Ammon's horn (tissue), 1 donor: ENCODE measurements around the gene SFRP2.

Experiments
- DNase-seq: peaks from one replicate; pipeline ENCODE4 v3.0.0-alpha.2; 2016; ENCODE audit warnings: low spot score

The SFRP2 gene

GRCh38 chr4:153773236-153773690 is 15.6 kb downstream of the SFRP2 start:
- no peak for DNase-seq

DNA sequence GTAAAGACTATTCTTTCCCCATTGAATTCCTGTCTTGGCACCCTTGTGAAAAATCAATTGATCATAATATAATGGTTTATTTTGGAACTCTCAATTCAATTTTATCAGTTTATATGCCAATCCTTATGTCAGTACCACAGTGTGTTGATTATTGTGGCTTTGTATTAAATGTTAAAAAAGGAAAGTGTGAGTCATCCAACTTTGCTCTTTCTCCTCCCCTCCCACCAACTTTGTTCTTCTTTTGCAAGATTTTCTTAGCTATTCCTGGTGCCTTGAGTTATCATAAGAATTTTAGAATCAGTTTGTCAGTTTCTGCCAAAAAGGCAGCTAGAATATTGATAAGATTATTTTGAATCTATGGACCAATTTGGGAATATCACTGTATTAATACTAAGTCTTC is 17.8 kb downstream of the SFRP2 start:
- DNase-seq = no peak

GRCh38 chr4:153766758-153767157 is 22.1 kb downstream of the SFRP2 start:
- no peak for DNase-seq

DNA sequence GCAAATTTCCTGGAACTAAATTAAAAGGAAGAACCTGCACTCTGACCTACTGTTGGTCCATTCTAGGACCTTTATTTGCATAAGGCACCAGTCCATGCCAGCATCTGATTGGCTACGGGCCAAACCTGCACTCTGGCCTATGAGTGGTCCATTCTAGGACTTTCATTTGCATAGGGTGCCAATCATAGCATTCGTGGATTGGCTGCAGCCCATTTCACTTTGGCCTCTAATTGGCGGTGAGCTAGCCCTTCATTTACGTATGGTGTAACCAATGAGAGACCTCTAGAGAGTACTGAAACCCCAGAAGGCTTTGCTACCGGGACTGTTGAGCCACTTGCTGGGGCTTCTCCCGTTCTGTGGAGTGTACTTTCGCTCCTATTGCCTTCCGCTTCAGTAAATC is 23.0 kb downstream of the SFRP2 start:
- DNase-seq = no peak

- DNase-seq = no peak
These were observed 24.1 kb downstream of the SFRP2 start for GRCh38 chr4:153764601-153765368.

DNA sequence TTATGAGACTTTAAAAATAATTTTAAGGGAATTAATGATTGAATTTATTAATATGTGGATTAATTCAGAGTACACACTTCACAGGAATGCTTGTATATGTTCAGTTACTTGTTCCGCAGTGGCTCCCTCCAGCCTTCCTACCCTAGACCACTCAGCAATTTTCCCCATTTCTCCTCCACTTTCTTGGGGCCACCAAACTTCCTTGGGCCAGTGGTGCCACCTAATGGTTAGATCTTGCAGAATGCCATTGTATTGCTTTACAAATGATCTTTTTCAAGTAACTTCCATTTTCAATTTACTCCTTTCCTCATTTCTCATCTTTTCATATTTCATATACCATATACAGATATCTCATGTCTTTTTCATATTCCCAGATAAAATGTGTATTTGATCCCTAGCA is 25.5 kb downstream of the SFRP2 start:
- no peak for DNase-seq

GRCh38 chr4:153759407-153760316 is 29.2 kb downstream of the SFRP2 start, which contains the start of gene RNF175:
TSS of gene RNF175 (minus strand) at chr4:153760024. CDS start at chr4:153759862, 162 bp downstream.
- peak; percentile 29 for DNase-seq

- no peak for DNase-seq
These were observed 30.0 kb downstream of the SFRP2 start for GRCh38 chr4:153758688-153759406.

GRCh38 chr4:153758136-153758535 is 30.7 kb downstream of the SFRP2 start:
- no peak for DNase-seq

DNA sequence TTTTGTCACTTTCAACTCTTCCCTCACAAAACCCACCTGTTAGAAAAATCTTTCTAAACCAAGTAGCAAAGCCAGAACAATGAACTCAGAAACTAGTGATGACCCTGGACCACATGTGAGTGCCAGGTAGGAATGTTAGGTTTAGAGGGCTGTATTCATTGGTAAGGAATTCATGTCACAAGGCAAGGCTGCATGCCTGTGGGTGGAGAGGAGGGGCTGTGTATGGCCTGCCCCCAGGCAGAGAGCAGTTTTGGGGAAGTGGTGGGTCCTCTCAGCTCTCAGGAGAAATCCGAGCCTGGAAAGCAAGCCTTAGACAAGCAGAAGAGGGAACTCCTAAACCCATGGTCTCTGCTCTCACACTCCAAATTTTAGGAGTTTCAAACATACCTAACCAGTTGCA is 31.5 kb downstream of the SFRP2 start:
- peak; percentile 13 for DNase-seq

GRCh38 chr4:153755186-153755585 is 33.7 kb downstream of the SFRP2 start:
- no peak for DNase-seq

GRCh38 chr4:153750197-153750817 is 38.6 kb downstream of the SFRP2 start:
- DNase-seq = peak; percentile 88

GRCh38 chr4:153748378-153748777 is 40.5 kb downstream of the SFRP2 start:
- no peak for DNase-seq

GRCh38 chr4:153747406-153747955 is 41.4 kb downstream of the SFRP2 start:
- no peak for DNase-seq

DNA sequence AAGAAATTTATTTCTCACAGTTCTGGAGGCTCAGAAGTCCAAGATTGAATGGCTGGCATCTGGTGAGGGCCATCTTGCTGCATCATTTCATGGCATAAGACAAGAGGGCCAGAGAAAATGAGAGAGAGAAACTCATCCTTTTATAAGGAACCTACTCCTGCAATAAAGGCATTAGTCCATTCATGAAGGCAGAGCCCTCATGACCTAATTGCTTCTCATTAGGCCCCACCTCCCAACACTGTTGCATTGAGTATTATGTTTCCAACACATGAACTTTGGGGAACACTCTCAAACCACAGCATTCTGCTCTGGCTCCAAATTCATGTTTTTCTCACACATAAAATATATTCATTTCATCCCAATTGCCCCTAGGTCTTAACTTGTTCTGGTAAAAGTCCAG is 43.2 kb downstream of the SFRP2 start:
- DNase-seq = no peak

- DNase-seq = no peak
These were observed 47.3 kb downstream of the SFRP2 start for GRCh38 chr4:153741541-153741940.

DNA sequence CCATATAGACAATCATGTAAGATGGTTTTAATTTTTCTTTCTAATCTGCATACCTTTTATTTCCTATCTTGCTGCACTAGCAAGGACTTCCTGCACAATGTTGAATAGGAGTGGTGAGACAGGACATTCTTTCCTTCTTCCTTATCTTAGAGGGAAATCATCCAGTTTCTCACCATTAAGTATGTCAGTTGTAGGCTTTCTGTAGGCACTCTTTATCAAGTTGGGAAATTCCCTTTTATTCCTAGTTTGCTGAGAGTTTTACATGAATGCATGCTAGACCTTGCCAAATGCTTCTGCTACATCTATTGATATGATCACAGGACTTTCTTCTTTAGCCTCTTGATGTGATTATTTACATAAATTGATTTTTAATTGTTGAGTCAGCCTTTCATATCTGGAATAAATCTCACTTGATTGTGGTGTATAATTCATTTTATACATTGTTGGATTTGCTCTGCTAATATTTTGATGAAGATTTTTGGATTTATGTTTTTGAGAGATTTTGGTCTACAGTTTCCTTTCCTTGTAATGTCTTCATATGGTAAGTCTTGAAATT is 52.9 kb downstream of the SFRP2 start:
- DNase-seq = no peak

DNA sequence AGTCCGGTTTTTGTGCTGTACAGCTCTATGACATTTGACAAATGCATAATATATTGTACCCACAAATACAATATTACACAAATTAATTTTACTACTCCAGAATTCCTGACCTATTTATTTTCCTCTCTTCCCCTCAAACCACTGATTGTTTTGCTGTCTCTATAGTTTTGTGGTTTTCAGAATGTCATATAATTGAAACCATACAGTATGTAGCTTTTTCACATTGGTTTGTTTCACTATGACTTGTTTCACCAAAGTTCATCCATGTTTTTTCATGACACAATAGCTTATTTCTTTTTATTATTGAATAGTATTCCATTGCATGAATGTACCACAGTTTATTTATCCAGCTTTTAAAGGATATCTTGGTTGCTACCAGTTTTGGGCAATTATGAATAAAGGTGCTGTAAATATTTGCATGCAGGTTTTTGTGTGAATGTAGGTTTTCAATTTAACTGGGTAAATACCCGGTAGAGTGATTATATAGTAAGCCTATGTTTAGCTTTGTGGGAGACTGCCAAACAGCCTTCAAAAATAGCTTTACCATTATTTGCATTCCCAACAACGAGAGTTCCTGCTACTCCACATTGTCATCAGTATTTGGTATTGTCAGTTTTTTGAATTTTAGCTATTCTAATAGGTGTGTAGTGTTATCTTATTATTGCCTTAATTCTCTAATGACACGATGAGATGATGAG is 55.0 kb downstream of the SFRP2 start:
- no peak for DNase-seq

- no peak for DNase-seq
These were observed 57.6 kb downstream of the SFRP2 start for GRCh38 chr4:153731239-153731638.
